ENCODE data around the gene FCGR3A. TPM values are rescaled to one million over a fixed set of nuclear protein-coding genes. Genes with fewer than 3 reads are reported as not detected.
"Not testable (repeated sequence)": the region's sequence is repeated elsewhere in the genome, so short reads cannot be mapped to it uniquely, and the experiment has no call there.

Gene FCGR3A
- total RNA-seq, 2 donors from 2014 or later = 0.16 to 0.59 TPM

GRCh38 chr1:161562441-161562840, 12.8 kb upstream of the FCGR3A start:
- DNase-seq (ENCODE audit: low spot score in 2 of 2); H3K9me3 Mint-ChIP-seq; H3K27ac Mint-ChIP-seq; ATAC-seq; H3K36me3 Mint-ChIP-seq: not testable (repeated sequence)

- H3K36me3 Mint-ChIP-seq; H3K9me3 Mint-ChIP-seq; DNase-seq (ENCODE audit: low spot score in 2 of 2): not testable (repeated sequence)
- H3K27ac Mint-ChIP-seq = peak overlapping the region in 1 of 2 donors; percentile 44
- peak; percentile 49 to 58 for ATAC-seq
These were observed 11.5 kb upstream of the FCGR3A start for GRCh38 chr1:161560960-161561715.

GRCh38 chr1:161557506-161558450, 8.2 kb upstream of the FCGR3A start:
- not testable (repeated sequence) for H3K27ac Mint-ChIP-seq; H3K36me3 Mint-ChIP-seq; DNase-seq (ENCODE audit: low spot score in 2 of 2); ATAC-seq; H3K9me3 Mint-ChIP-seq

GRCh38 chr1:161556990-161557389, 7.4 kb upstream of the FCGR3A start:
- H3K36me3 Mint-ChIP-seq = not testable (repeated sequence)

GRCh38 chr1:161556143-161556542, 6.5 kb upstream of the FCGR3A start:
- ATAC-seq; DNase-seq (ENCODE audit: low spot score in 2 of 2); H3K36me3 Mint-ChIP-seq; H3K9me3 Mint-ChIP-seq; H3K27ac Mint-ChIP-seq: not testable (repeated sequence)

More at GRCh38 chr1:161556990-161557389, 7.4 kb upstream of the FCGR3A start:
- ATAC-seq; H3K9me3 Mint-ChIP-seq; H3K27ac Mint-ChIP-seq; DNase-seq (ENCODE audit: low spot score in 2 of 2): not testable (repeated sequence)

GRCh38 chr1:161554815-161555417, 5.3 kb upstream of the FCGR3A start:
- DNase-seq (ENCODE audit: low spot score in 2 of 2) = peak in 1 of 2 donors; percentile 42
- ATAC-seq = peak; percentile 94
- H3K9me3 Mint-ChIP-seq, H3K36me3 Mint-ChIP-seq: not testable (repeated sequence)
- peak overlapping the region in 1 of 2 donors; percentile 22 for H3K27ac Mint-ChIP-seq

- not testable (repeated sequence) for ATAC-seq; H3K9me3 Mint-ChIP-seq; DNase-seq (ENCODE audit: low spot score in 2 of 2); H3K36me3 Mint-ChIP-seq
- peak overlapping the region in 1 of 2 donors; percentile 75 for H3K27ac Mint-ChIP-seq
These were observed 4.7 kb upstream of the FCGR3A start for GRCh38 chr1:161554340-161554739.

GRCh38 chr1:161553631-161554030, 4.0 kb upstream of the FCGR3A start:
- not testable (repeated sequence) for H3K9me3 Mint-ChIP-seq; DNase-seq (ENCODE audit: low spot score in 2 of 2); ATAC-seq; H3K27ac Mint-ChIP-seq; H3K36me3 Mint-ChIP-seq

- not testable (repeated sequence) for ATAC-seq; H3K36me3 Mint-ChIP-seq; H3K9me3 Mint-ChIP-seq; H3K27ac Mint-ChIP-seq; DNase-seq (ENCODE audit: low spot score in 2 of 2)
These were observed 1.3 kb upstream of the FCGR3A start for GRCh38 chr1:161550942-161551341.

- not testable (repeated sequence) for ATAC-seq; DNase-seq (ENCODE audit: low spot score in 2 of 2); H3K9me3 Mint-ChIP-seq; H3K27ac Mint-ChIP-seq; H3K36me3 Mint-ChIP-seq
These were observed 740 bp downstream of the FCGR3A start for GRCh38 chr1:161548749-161549406.

GRCh38 chr1:161547995-161548741, 1.4 kb downstream of the FCGR3A start:
- not testable (repeated sequence) for H3K9me3 Mint-ChIP-seq; ATAC-seq; DNase-seq (ENCODE audit: low spot score in 2 of 2); H3K27ac Mint-ChIP-seq; H3K36me3 Mint-ChIP-seq

GRCh38 chr1:161545005-161545731, 4.5 kb downstream of the FCGR3A start:
- H3K27ac Mint-ChIP-seq; DNase-seq (ENCODE audit: low spot score in 2 of 2); ATAC-seq: not testable (repeated sequence)

GRCh38 chr1:161543125-161543524, 6.5 kb downstream of the FCGR3A start:
- DNase-seq (ENCODE audit: low spot score in 2 of 2); H3K9me3 Mint-ChIP-seq; H3K36me3 Mint-ChIP-seq; ATAC-seq: not testable (repeated sequence)
- peak overlapping the region in 1 of 2 donors; percentile 58 for H3K27ac Mint-ChIP-seq

More at GRCh38 chr1:161545005-161545731, 4.5 kb downstream of the FCGR3A start:
- not testable (repeated sequence) for H3K36me3 Mint-ChIP-seq, H3K9me3 Mint-ChIP-seq

- not testable (repeated sequence) for H3K9me3 Mint-ChIP-seq, H3K36me3 Mint-ChIP-seq
- peak in 1 of 2 donors; percentile 56 for DNase-seq (ENCODE audit: low spot score in 2 of 2)
- ATAC-seq = peak; percentile 69 to 78
- H3K27ac Mint-ChIP-seq = peak overlapping the region in 1 of 2 donors; percentile 58
These were observed 7.5 kb downstream of the FCGR3A start for GRCh38 chr1:161542091-161542559.

- not testable (repeated sequence) for DNase-seq (ENCODE audit: low spot score in 2 of 2)
These were observed 9.1 kb downstream of the FCGR3A start for GRCh38 chr1:161540570-161540960.

More at GRCh38 chr1:161540570-161540960, 9.1 kb downstream of the FCGR3A start:
- ATAC-seq = peak; percentile 39 to 48
- H3K27ac Mint-ChIP-seq = peak overlapping the region; percentile 97 to 98
- not testable (repeated sequence) for H3K9me3 Mint-ChIP-seq, H3K36me3 Mint-ChIP-seq
